OCI-LY7 (cell line): ENCODE measurements around the gene LRFN5. TPM values are rescaled to one million over a fixed set of nuclear protein-coding genes. Genes with fewer than 3 reads are reported as not detected.

Source experiments
- BruUV-seq: library from RNA; stranded (reverse); fragments of 400-500 nt; replicated peaks from 2 replicates; lab custom pipeline; 2021; lab: Mats Ljungman, UMichigan
- CTCF ChIA-PET: fragments of 300-600 bp; sonication (Branson Sonifier 250); formaldehyde crosslinking; loops from one replicate; lab custom pipeline; 2022; ENCODE audit warnings: antibody characterized with exemption; ENCODE audit not compliant: unreplicated experiment; lab: Charles Lee
- POLR2A ChIA-PET: fragments of 300-600 bp; sonication (Branson Sonifier 250); formaldehyde crosslinking; loops from one replicate; lab custom pipeline; 2022; ENCODE audit warnings: antibody characterized with exemption; lab: Charles Lee
- DNase-seq: peaks from one replicate; pipeline ENCODE4 v3.0.0-alpha.2; 2015; ENCODE audit warnings: low spot score
- H2AFZ ChIP-seq: fragments of 200-600 bp; sonication (generic), shearing (Covaris generic); 2 replicates; pipeline ENCODE4 v1.6.1; 2014; ENCODE audit warnings: mild to moderate bottlenecking, antibody characterized with exemption, low read length, moderate library complexity
- H3K27ac ChIP-seq: fragments of 200-600 bp; sonication (generic); 2 replicates; pipeline ENCODE4 v1.5.1; 2014; ENCODE audit warnings: mixed run types, low read depth, mild to moderate bottlenecking, moderate library complexity, low read length, inconsistent platforms; ENCODE audit not compliant: poor library complexity, severe bottlenecking
- H3K36me3 ChIP-seq: fragments of 200-600 bp; sonication (generic); 2 replicates; pipeline ENCODE4 v1.6.1; 2014; ENCODE audit warnings: mild to moderate bottlenecking, antibody characterized with exemption, low read length, moderate library complexity, mixed read lengths; ENCODE audit not compliant: insufficient read depth
- H3K4me1 ChIP-seq: fragments of 200-600 bp; sonication (generic); 2 replicates; pipeline ENCODE4 v1.5.1; 2014; ENCODE audit warnings: mild to moderate bottlenecking, low read length; ENCODE audit not compliant: insufficient read depth, poor library complexity, severe bottlenecking
- H3K4me2 ChIP-seq: fragments of 200-600 bp; sonication (generic); 2 replicates; pipeline ENCODE4 v1.6.1; 2014; ENCODE audit warnings: mild to moderate bottlenecking, low read length
- H3K4me3 ChIP-seq: fragments of 200-600 bp; sonication (generic); 2 replicates; pipeline ENCODE4 v1.5.1; 2014; ENCODE audit warnings: mild to moderate bottlenecking, low read depth, low read length; ENCODE audit not compliant: poor library complexity, severe bottlenecking
- H3K79me2 ChIP-seq: fragments of 200-600 bp; sonication (generic); 2 replicates; pipeline ENCODE4 v1.6.1; 2016; ENCODE audit warnings: low read depth, mild to moderate bottlenecking, low read length, moderate library complexity, mixed read lengths; ENCODE audit not compliant: insufficient read depth
- H3K9me2 ChIP-seq: fragments of 200-600 bp; sonication (generic); 2 replicates; pipeline ENCODE4 v1.6.1; 2016; ENCODE audit warnings: mild to moderate bottlenecking, low read length, mixed read lengths; ENCODE audit not compliant: insufficient read depth
- H3K9me3 ChIP-seq: fragments of 200-600 bp; sonication (generic); 2 replicates; pipeline ENCODE4 v1.6.1; 2014; ENCODE audit warnings: mild to moderate bottlenecking, mixed run types, low read length, mixed read lengths
- H4K20me1 ChIP-seq: fragments of 200-600 bp; sonication (generic); 2 replicates; pipeline ENCODE4 v1.6.1; 2014; ENCODE audit warnings: mild to moderate bottlenecking, antibody characterized with exemption, low read length, moderate library complexity, mixed read lengths; ENCODE audit not compliant: insufficient read depth
- EZH2phosphoT487 ChIP-seq: fragments of 200-600 bp; sonication (generic); IDR thresholded peaks from 2 replicates; pipeline ENCODE4 v1.6.1; 2018; ENCODE audit warnings: low read depth, borderline replicate concordance, mild to moderate bottlenecking, mixed run types, antibody characterized with exemption, low read length, moderate library complexity, mixed read lengths
- intact Hi-C: fragments of 100-400 bp; cut with micrococcal nuclease; formaldehyde crosslinking; loops from one replicate; pipeline ENCODE4 v1.10.0; 2022; ENCODE audit not compliant: unreplicated experiment
- total RNA-seq, 2 experiments: library from RNA; depleted of rRNA in 1 of 2; stranded (reverse); fragments of >200 nt in 1 of 2; shearing (Covaris generic) in 1 of 2; gene quantifications; 2 replicates each; pipeline ENCODE4 v1.2.3, GENCODE V29; 2014 to 2022
- TF ChIP-seq, protein P1 (sequence below): fragments of 200-600 bp; sonication (generic); conservative IDR thresholded peaks from 2 replicates; pipeline ENCODE4 v1.5.1; 2014; ENCODE audit warnings: mild to moderate bottlenecking, antibody characterized with exemption, low read length, moderate library complexity, mixed read lengths

Gene LRFN5
- total RNA-seq, 2 experiments from 2014 or later = not detected

- no peaks in the 10 kb centered on the region for H4K20me1 ChIP-seq
- H3K4me3 ChIP-seq = no peak overlapping the region
- H3K9me3 ChIP-seq = no peaks in the 10 kb centered on the region
- BruUV-seq = no TSS peak
- H3K4me1 ChIP-seq = no peaks in the 10 kb centered on the region
- TF ChIP-seq, protein P1, sequence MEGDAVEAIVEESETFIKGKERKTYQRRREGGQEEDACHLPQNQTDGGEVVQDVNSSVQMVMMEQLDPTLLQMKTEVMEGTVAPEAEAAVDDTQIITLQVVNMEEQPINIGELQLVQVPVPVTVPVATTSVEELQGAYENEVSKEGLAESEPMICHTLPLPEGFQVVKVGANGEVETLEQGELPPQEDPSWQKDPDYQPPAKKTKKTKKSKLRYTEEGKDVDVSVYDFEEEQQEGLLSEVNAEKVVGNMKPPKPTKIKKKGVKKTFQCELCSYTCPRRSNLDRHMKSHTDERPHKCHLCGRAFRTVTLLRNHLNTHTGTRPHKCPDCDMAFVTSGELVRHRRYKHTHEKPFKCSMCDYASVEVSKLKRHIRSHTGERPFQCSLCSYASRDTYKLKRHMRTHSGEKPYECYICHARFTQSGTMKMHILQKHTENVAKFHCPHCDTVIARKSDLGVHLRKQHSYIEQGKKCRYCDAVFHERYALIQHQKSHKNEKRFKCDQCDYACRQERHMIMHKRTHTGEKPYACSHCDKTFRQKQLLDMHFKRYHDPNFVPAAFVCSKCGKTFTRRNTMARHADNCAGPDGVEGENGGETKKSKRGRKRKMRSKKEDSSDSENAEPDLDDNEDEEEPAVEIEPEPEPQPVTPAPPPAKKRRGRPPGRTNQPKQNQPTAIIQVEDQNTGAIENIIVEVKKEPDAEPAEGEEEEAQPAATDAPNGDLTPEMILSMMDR = no peak
- TF ChIP-seq EZH2phosphoT487 = no peak
- ChIA-PET CTCF (no interaction called here), POLR2A (interaction anchor here (0.5 to 1.1 kb wide), 2 partner anchors 55 to 412 kb away, joined by 3 read pairs; no protein-coding TSS in a partner anchor)
- H3K9me2 ChIP-seq = no peaks in the 10 kb centered on the region
- no peak overlapping the region for H2AFZ ChIP-seq
- intact Hi-C loops = no loop called here
- no peak overlapping the region for H3K27ac ChIP-seq
- H3K4me2 ChIP-seq = no peak overlapping the region
- DNase-seq = no peak
- no peaks in the 10 kb centered on the region for H3K36me3 ChIP-seq
- no peaks in the 10 kb centered on the region for H3K79me2 ChIP-seq
These were observed 37.7 kb upstream of the LRFN5 start for GRCh38 chr14:41568979-41569378.

DNA sequence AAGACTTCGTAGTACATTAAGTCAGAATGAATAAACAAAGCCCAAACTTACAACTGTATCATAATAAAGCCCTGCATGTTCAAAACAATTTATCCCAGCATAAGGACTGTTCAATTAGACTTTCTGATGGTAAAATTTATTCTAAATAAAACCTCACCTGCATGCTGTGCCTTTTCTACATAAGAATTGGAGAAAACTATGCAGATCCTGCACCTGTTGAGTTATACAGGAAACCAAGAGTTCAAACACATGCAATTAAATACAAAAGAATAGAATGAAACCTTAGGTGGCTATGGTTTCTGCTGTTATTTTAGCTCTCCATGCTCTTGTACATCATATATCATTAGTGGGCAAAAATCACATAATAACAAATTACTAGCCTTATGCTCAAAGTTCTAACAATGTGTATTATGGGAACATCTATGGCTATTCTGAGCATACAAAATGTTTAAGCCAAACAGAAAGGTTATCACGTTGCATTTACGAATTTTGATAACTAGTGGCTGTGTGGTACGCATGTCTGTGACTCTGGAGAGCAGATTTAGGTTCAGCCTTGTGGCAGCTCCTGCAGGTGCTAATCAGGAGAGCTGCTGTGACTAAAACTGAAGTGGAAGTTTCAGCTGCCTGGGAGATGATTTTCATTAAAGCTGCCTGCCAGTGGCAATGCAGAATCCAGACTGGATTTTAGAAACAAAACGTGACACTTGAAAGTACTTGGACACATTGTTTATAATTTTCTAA, 36.1 kb upstream of the LRFN5 start:
- Histone ChIP-seq H3K9me2 (no peaks in the 10 kb centered on the region), H3K4me3 (no peak overlapping the region), H3K4me1 (no peaks in the 10 kb centered on the region), H3K79me2 (no peaks in the 10 kb centered on the region), H4K20me1 (no peaks in the 10 kb centered on the region), H3K9me3 (no peaks in the 10 kb centered on the region), H3K36me3 (no peaks in the 10 kb centered on the region), H3K4me2 (no peak overlapping the region), H2AFZ (no peak overlapping the region), H3K27ac (no peak overlapping the region)
- BruUV-seq = no TSS peak
- DNase-seq = no peak
- no peak for TF ChIP-seq EZH2phosphoT487
- TF ChIP-seq, protein P1 = no peak
- CTCF ChIA-PET = no interaction called here
- POLR2A ChIA-PET = no interaction called here
- intact Hi-C loops = no loop called here

DNA sequence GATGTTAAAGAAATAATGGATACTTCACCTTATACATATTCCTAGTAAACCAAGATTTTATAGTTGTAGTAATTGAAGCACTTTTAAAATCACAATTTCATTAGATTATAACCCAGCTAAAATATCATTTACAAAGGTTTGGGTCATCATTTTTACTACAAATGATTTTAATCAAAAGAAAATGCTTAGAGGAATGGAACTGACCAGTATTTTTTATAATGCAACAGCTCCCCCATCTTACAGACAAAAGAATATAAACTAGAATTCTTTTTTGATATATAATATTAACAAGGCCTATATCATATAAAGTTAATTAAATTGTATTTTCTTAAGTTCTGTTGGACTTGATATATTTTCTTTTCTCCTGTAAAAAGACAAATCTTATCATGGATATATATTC, 20.4 kb upstream of the LRFN5 start:
- no peak overlapping the region for H3K27ac ChIP-seq
- no peak for DNase-seq
- no peaks in the 10 kb centered on the region for H3K9me3 ChIP-seq
- CTCF ChIA-PET = no interaction called here
- no peaks in the 10 kb centered on the region for H3K9me2 ChIP-seq
- H3K36me3 ChIP-seq = no peaks in the 10 kb centered on the region
- no peaks in the 10 kb centered on the region for H3K4me1 ChIP-seq
- H3K79me2 ChIP-seq = no peaks in the 10 kb centered on the region
- H4K20me1 ChIP-seq = no peaks in the 10 kb centered on the region
- no peak for TF ChIP-seq EZH2phosphoT487
- TF ChIP-seq, protein P1 = no peak
- no peak overlapping the region for H3K4me3 ChIP-seq
- BruUV-seq = no TSS peak
- POLR2A ChIA-PET = no interaction called here
- no peak overlapping the region for H3K4me2 ChIP-seq
- H2AFZ ChIP-seq = no peak overlapping the region
- intact Hi-C loops = no loop called here
